K562 (cell line): Measurements from ENCODE around the gene VEZF1. TPM values are rescaled to one million over a fixed set of nuclear protein-coding genes. Genes with fewer than 3 reads are reported as not detected.

Source experiments
- ATAC-seq: fragments of 200-7000 bp; cut with Tn5 transposase; 3 replicates; pipeline ENCODE4 v1.9.1; 2020; ENCODE audit warnings: moderate library complexity
- BruUV-seq: library from RNA; stranded (reverse); fragments of 400-500 nt; replicated peaks from 2 replicates; lab custom pipeline; 2021; lab: Mats Ljungman, UMichigan
- CTCF ChIA-PET: fragments of 300-600 bp; formaldehyde crosslinking; extraction: SDS; loops from one replicate; lab custom pipeline; 2021; ENCODE audit warnings: low intra/inter-chr PET ratio; lab: Yijun Ruan, JAX
- POLR2A ChIA-PET: fragments of 300-600, 350-650 bp; sonication (Branson Sonifier 250); formaldehyde crosslinking; extraction: SDS; loops from one replicate; lab custom pipeline; 2021; ENCODE audit warnings: antibody characterized with exemption, inconsistent platforms; lab: Yijun Ruan, JAX
- DNase-seq, 4 experiments: peaks; one replicate each; pipeline versions ENCODE4 v3.0.0 to v3.0.0-alpha.2; 2011 to 2018; ENCODE audit warnings: low spot score in 3 of 4, mixed read lengths in 3 of 4; ENCODE audit errors: extremely low read depth in 1 of 4
- FAIRE-seq: peaks from 2 replicates; lab custom pipeline; 2011; peaks lifted over from hg19 to GRCh38; lab: Jason Lieb, UNC
- H2AFZ ChIP-seq: 2 replicates; pipeline ENCODE4 v1.6.0; 2011; ENCODE audit warnings: low read depth, low read length, control low read depth, inconsistent platforms
- H3K27ac ChIP-seq: fragments of 200-600 bp; 3 replicates; pipeline ENCODE4 v1.8.0; 2011; ENCODE audit warnings: low read depth, mild to moderate bottlenecking, control low read depth, inconsistent platforms, low read length, moderate library complexity, mixed read lengths; ENCODE audit errors: extremely low read depth
- H3K27me3 ChIP-seq, 2 experiments: fragments of 300-600 bp in 1 of 2; 2 replicates in 1 of 2; 3 replicates in 1 of 2; pipeline versions ENCODE4 v1.6.0 to v1.8.0; 2011; ENCODE audit warnings: inconsistent platforms in 2 of 2, low read length in 2 of 2, mild to moderate bottlenecking in 1 of 2, mixed read lengths in 1 of 2, moderate library complexity in 1 of 2; ENCODE audit not compliant: control insufficient read depth in 2 of 2, insufficient read depth in 2 of 2
- H3K36me3 ChIP-seq: fragments of 300-600 bp; 3 replicates; pipeline ENCODE4 v1.8.0; 2011; ENCODE audit warnings: mild to moderate bottlenecking, low read length, inconsistent platforms; ENCODE audit not compliant: control insufficient read depth, insufficient read depth
- H3K4me1 ChIP-seq, 2 experiments: fragments of 200-600 bp in 1 of 2; replicated peaks in 1 of 2; 2 replicates in 1 of 2; 3 replicates in 1 of 2; pipeline versions ENCODE4 v1.5.1 to v1.8.0; 2011; ENCODE audit warnings: inconsistent platforms in 2 of 2, low read length in 2 of 2, mild to moderate bottlenecking in 1 of 2, mixed read lengths in 1 of 2, moderate library complexity in 1 of 2; ENCODE audit not compliant: control insufficient read depth in 2 of 2, insufficient read depth in 2 of 2
- H3K4me2 ChIP-seq: 2 replicates; pipeline ENCODE4 v1.6.1; 2011; ENCODE audit warnings: low read length, control low read depth, inconsistent platforms, mixed read lengths; ENCODE audit not compliant: insufficient read depth
- H3K4me3 ChIP-seq: fragments of 200-600 bp; sonication (generic), shearing (Covaris generic); 2 replicates; pipeline ENCODE4 v1.5.1; 2016; ENCODE audit warnings: control low read depth, inconsistent platforms
- H3K79me2 ChIP-seq: fragments of 200-600 bp; 3 replicates; pipeline ENCODE4 v1.8.0; 2011; ENCODE audit warnings: low read length, inconsistent platforms; ENCODE audit not compliant: control insufficient read depth, insufficient read depth
- H3K9ac ChIP-seq, 2 experiments: 2 replicates each; pipeline versions ENCODE4 v1.6.0 to v1.6.1; 2011; ENCODE audit warnings: low read depth in 2 of 2, low read length in 2 of 2, control low read depth in 1 of 2, inconsistent platforms in 1 of 2, mild to moderate bottlenecking in 1 of 2, mixed read lengths in 1 of 2; ENCODE audit not compliant: insufficient read depth in 1 of 2
- H3K9me1 ChIP-seq: one replicate; pipeline ENCODE4 v1.6.0; 2011; ENCODE audit warnings: inconsistent platforms, mild to moderate bottlenecking, low read length, moderate library complexity; ENCODE audit not compliant: control insufficient read depth, insufficient read depth
- H3K9me3 ChIP-seq: replicated peaks from 2 replicates; pipeline ENCODE4 v1.5.1; 2011; ENCODE audit warnings: low read depth, low read length, inconsistent platforms; ENCODE audit not compliant: control insufficient read depth, insufficient read depth
- H4K20me1 ChIP-seq: replicated peaks from 2 replicates; pipeline ENCODE4 v1.6.1; 2011; ENCODE audit warnings: low read length, inconsistent platforms, mixed read lengths; ENCODE audit not compliant: control insufficient read depth, insufficient read depth
- E2F6 ChIP-seq, 2 experiments: IDR thresholded peaks; 2 replicates each; pipeline ENCODE4 v1.6.1; 2011; ENCODE audit warnings: borderline replicate concordance in 1 of 2, control low read depth in 1 of 2, low read depth in 1 of 2, low read length in 1 of 2, mild to moderate bottlenecking in 1 of 2, mixed read lengths in 1 of 2, moderate library complexity in 1 of 2; ENCODE audit not compliant: insufficient read depth in 1 of 2, insufficient read length in 1 of 2, poor library complexity in 1 of 2, severe bottlenecking in 1 of 2; ENCODE audit errors: extremely low read depth in 1 of 2
- ZBTB7A ChIP-seq: IDR thresholded peaks from 2 replicates; pipeline ENCODE4 v1.6.1; 2011; ENCODE audit warnings: low read depth, mild to moderate bottlenecking, low read length, moderate library complexity, borderline replicate concordance; ENCODE audit not compliant: control insufficient read depth
- WGBS: fragments of 100-300 bp; shearing (Covaris generic); methylation state at CpG from one replicate; pipeline ENCODE4 v1.1.6; 2016; ENCODE audit warnings: low coverage, mixed read lengths; ENCODE audit not compliant: insufficient coverage; ENCODE audit errors: missing lambda C conversion rate; 5-methylcytosine and 5-hydroxymethylcytosine counted together
- in situ Hi-C: fragments of 300-500 bp; cut with MboI; formaldehyde crosslinking; loops from 4 replicates; pipeline ENCODE4 v1.15.0; 2018; ENCODE audit warnings: inconsistent platforms, mixed read lengths
- intact Hi-C: fragments of 100-400 bp; cut with micrococcal nuclease; formaldehyde crosslinking; loops from 2 replicates; pipeline ENCODE4 v1.14.2; 2022
- polyA plus RNA-seq, 8 experiments: library from polyadenylated mRNA; depleted of rRNA in 4 of 8; stranded (reverse) in 5 of 8; unstranded in 3 of 8; fragments of >200 nt; fragmentation: Nextera tagmentation in 2 of 8; fragmentation: Illumina TruSeq in 1 of 8; extraction: Ambion mirVana in 2 of 8; extraction: Trizol in 1 of 8; gene quantifications; 2 replicates each; pipeline versions ENCODE4 v1.2.1 to v1.2.3, GENCODE V29; 2011 to 2014; ENCODE audit warnings: inconsistent platforms in 1 of 8, missing spikeins in 1 of 8
- total RNA-seq, 7 experiments: library from RNA; depleted of rRNA in 6 of 7; stranded (reverse); fragments of >200 nt in 6 of 7; fragmentation: Illumina TruSeq in 2 of 7; extraction: Trizol in 2 of 7; gene quantifications; 2 replicates each; pipeline versions ENCODE4 v1.2.1 to v1.2.3, GENCODE V29; 2011 to 2021; ENCODE audit warnings: low replicate concordance in 1 of 7

Gene VEZF1
- total and polyA plus RNA-seq, 9 of the 15 experiments (the other 6 are each of a cell fraction or from before 2014, with no cell fraction given) = 9.5 to 33.4 (median 22.1) TPM

GRCh38 chr17:57931488-57932137 lies 56.4 kb downstream of the VEZF1 start:
- H3K4me3 ChIP-seq = no peak overlapping the region
- in situ Hi-C loops = no loop called here
- no peak for ATAC-seq
- no peak for TF ChIP-seq ZBTB7A
- peak in 1 of 2 experiments; percentile 26 for TF ChIP-seq E2F6 (IDR thresholded peaks at IDR 0.05; ENCODE audit: borderline replicate concordance in 1 of 2, extremely low read depth in 1 of 2, insufficient read depth in 1 of 2, insufficient read length in 1 of 2, low read depth in 1 of 2, low read length in 1 of 2, poor library complexity in 1 of 2, severe bottlenecking in 1 of 2)
- BruUV-seq = no TSS peak
- H3K4me1 ChIP-seq = peaks cover 0 to 4% of the 10 kb centered on the region in 2 experiments; a peak in 2 of 5 replicates
- intact Hi-C loops = no loop called here
- FAIRE-seq = no peak
- POLR2A ChIA-PET = interaction anchor here (1.3 to 1.4 kb wide), 2 partner anchors 8 to 19 kb away, joined by 3 to 4 read pairs; no protein-coding TSS in a partner anchor
- no peak overlapping the region for H3K9ac ChIP-seq
- WGBS = 6% methylated on average over 12 of the region's 12 CpGs
- no peaks in the 10 kb centered on the region for H3K79me2 ChIP-seq
- H3K9me1 ChIP-seq = peaks cover 2% of the 10 kb centered on the region
- CTCF ChIA-PET = no interaction called here
- H2AFZ ChIP-seq = no peak overlapping the region
- H3K36me3 ChIP-seq = no peaks in the 10 kb centered on the region
- H3K4me2 ChIP-seq = no peak overlapping the region
- peaks cover 57 to 79% of the 10 kb centered on the region in 2 experiments for H3K27me3 ChIP-seq
- no peaks in the 10 kb centered on the region for H3K9me3 ChIP-seq
- DNase-seq = no peak
- no peak overlapping the region for H3K27ac ChIP-seq
- peaks cover 5% of the 10 kb centered on the region for H4K20me1 ChIP-seq
